GM23338 (cell line): Measurements from ENCODE around the gene SHANK2. TPM values are rescaled to one million over a fixed set of nuclear protein-coding genes. Genes with fewer than 3 reads are reported as not detected.

Experiments
- ATAC-seq: fragments of 200-7000 bp; cut with Tn5 transposase; 3 replicates; pipeline ENCODE4 v1.9.1; 2020
- DNase-seq: peaks from one replicate; pipeline ENCODE4 v3.0.0-alpha.2; 2015; ENCODE audit warnings: low spot score
- H2AFZ ChIP-seq: fragments of 200-600 bp; sonication (generic); 2 replicates; pipeline ENCODE4 v1.8.0; 2016; ENCODE audit warnings: antibody characterized with exemption, mild to moderate bottlenecking, moderate library complexity
- H3F3A ChIP-seq: fragments of 200-600 bp; sonication (generic); replicated peaks from 2 replicates; pipeline ENCODE4 v1.8.0; 2017; ENCODE audit warnings: antibody characterized with exemption, mixed run types, low read depth
- H3K27ac ChIP-seq: fragments of 200-600 bp; sonication (generic); 2 replicates; pipeline ENCODE4 v1.6.1; 2016; ENCODE audit warnings: low read depth
- H3K27me3 ChIP-seq: fragments of 200-600 bp; sonication (generic); 2 replicates; pipeline ENCODE4 v1.8.0; 2016; ENCODE audit warnings: mild to moderate bottlenecking, mixed run types, moderate library complexity; ENCODE audit not compliant: insufficient read depth
- H3K36me3 ChIP-seq: fragments of 200-600 bp; sonication (generic); 2 replicates; pipeline ENCODE4 v1.8.0; 2016; ENCODE audit warnings: mild to moderate bottlenecking; ENCODE audit not compliant: insufficient read depth
- H3K4me1 ChIP-seq: fragments of 200-600 bp; sonication (generic); 2 replicates; pipeline ENCODE4 v1.8.0; 2016; ENCODE audit warnings: mild to moderate bottlenecking, moderate library complexity; ENCODE audit not compliant: insufficient read depth
- H3K4me2 ChIP-seq: fragments of 200-600 bp; sonication (generic); 2 replicates; pipeline ENCODE4 v1.7.1; 2017; ENCODE audit warnings: mixed run types
- H3K4me3 ChIP-seq: fragments of 200-600 bp; sonication (generic); 2 replicates; pipeline ENCODE4 v1.6.1; 2016; ENCODE audit warnings: mixed run types
- H3K79me2 ChIP-seq: fragments of 200-600 bp; sonication (generic); replicated peaks from 2 replicates; pipeline ENCODE4 v1.8.0; 2017; ENCODE audit warnings: mild to moderate bottlenecking; ENCODE audit not compliant: insufficient read depth
- H3K9me2 ChIP-seq: fragments of 200-600 bp; sonication (generic); 2 replicates; pipeline ENCODE4 v1.8.0; 2017; ENCODE audit not compliant: insufficient read depth
- H4K20me1 ChIP-seq: fragments of 200-600 bp; sonication (generic); replicated peaks from 2 replicates; pipeline ENCODE4 v1.8.0; 2017; ENCODE audit warnings: mild to moderate bottlenecking; ENCODE audit not compliant: insufficient read depth
- H3K27ac Mint-ChIP-seq: 2 replicates; pipeline ENCODE4 v1.8.0; 2020; ENCODE audit warnings: inconsistent platforms, mild to moderate bottlenecking, moderate library complexity, mixed read lengths
- H3K27me3 Mint-ChIP-seq: 3 replicates; pipeline ENCODE4 v1.8.0; 2022; ENCODE audit warnings: low read depth, mild to moderate bottlenecking, moderate library complexity, mixed read lengths, inconsistent platforms; ENCODE audit not compliant: insufficient read depth, poor library complexity
- H3K36me3 Mint-ChIP-seq: 3 replicates; pipeline ENCODE4 v1.8.0; 2021; ENCODE audit warnings: low read depth, mild to moderate bottlenecking, inconsistent platforms, moderate library complexity, mixed read lengths
- H3K4me1 Mint-ChIP-seq: 3 replicates; pipeline ENCODE4 v1.8.0; 2020; ENCODE audit warnings: mild to moderate bottlenecking, inconsistent platforms, mixed read lengths
- H3K4me3 Mint-ChIP-seq: 3 replicates; pipeline ENCODE4 v1.8.0; 2021; ENCODE audit warnings: moderate library complexity, mild to moderate bottlenecking, inconsistent platforms, mixed read lengths
- H3K9me3 Mint-ChIP-seq: 3 replicates; pipeline ENCODE4 v1.8.0; 2020; ENCODE audit warnings: moderate library complexity, mild to moderate bottlenecking, inconsistent platforms, mixed read lengths
- CREB1 ChIP-seq: fragments of 250-450 bp; sonication (Bioruptor Pico); IDR thresholded peaks from 2 replicates; pipeline ENCODE4 v1.5.0; 2020; ENCODE audit warnings: low read depth, mild to moderate bottlenecking, moderate library complexity
- EZH2 ChIP-seq: fragments of 200-600 bp; sonication (generic); IDR thresholded peaks from one replicate; pipeline ENCODE4 v1.8.0; 2017; ENCODE audit warnings: antibody characterized with exemption, mild to moderate bottlenecking, low read depth; ENCODE audit not compliant: unreplicated experiment
- EZH2phosphoT487 ChIP-seq: fragments of 200-600 bp; sonication (generic); IDR thresholded peaks from one replicate; pipeline ENCODE4 v1.8.1; 2018; ENCODE audit warnings: antibody characterized with exemption; ENCODE audit not compliant: unreplicated experiment
- JUNB ChIP-seq: IDR thresholded peaks from one replicate; pipeline ENCODE4 v1.6.1; 2016; ENCODE audit warnings: antibody characterized with exemption; ENCODE audit not compliant: unreplicated experiment
- NANOG ChIP-seq: IDR thresholded peaks from 2 replicates; pipeline ENCODE4 v1.6.1; 2016; ENCODE audit warnings: antibody characterized with exemption, borderline replicate concordance
- POLR2AphosphoS5 ChIP-seq: IDR thresholded peaks from 2 replicates; pipeline ENCODE4 v1.6.1; 2016; ENCODE audit warnings: antibody characterized with exemption, low read depth
- STAT1 ChIP-seq: IDR thresholded peaks from one replicate; pipeline ENCODE4 v1.6.1; 2016; ENCODE audit warnings: antibody characterized with exemption; ENCODE audit not compliant: unreplicated experiment
- ZNF114 ChIP-seq: fragments of 250-450 bp; sonication (Bioruptor Pico); IDR thresholded peaks from 2 replicates; pipeline ENCODE4 v1.5.0; 2020; ENCODE audit warnings: mild to moderate bottlenecking, moderate library complexity
- ZNF331 ChIP-seq: fragments of 250-450 bp; sonication (Bioruptor Pico); IDR thresholded peaks from 2 replicates; pipeline ENCODE4 v1.5.0; 2020; ENCODE audit warnings: low read depth, mild to moderate bottlenecking, moderate library complexity
- polyA plus RNA-seq: library from polyadenylated mRNA; unstranded; fragments of >200 nt; fragmentation: Nextera tagmentation; extraction: Ambion mirVana; gene quantifications from 2 replicates; pipeline ENCODE4 v1.2.1, GENCODE V29; 2016
- total RNA-seq: library from RNA; depleted of rRNA; stranded (reverse); fragments of >200 nt; shearing (Covaris generic); gene quantifications from 2 replicates; pipeline ENCODE4 v1.2.3, GENCODE V29; 2014
- TF ChIP-seq, protein P1 (sequence below): IDR thresholded peaks from 2 replicates; pipeline ENCODE4 v1.6.1; 2016; ENCODE audit warnings: antibody characterized with exemption
- TF ChIP-seq, protein P2 (sequence below): IDR thresholded peaks from one replicate; pipeline ENCODE4 v1.6.1; 2018; ENCODE audit warnings: antibody characterized with exemption; ENCODE audit not compliant: unreplicated experiment
- TF ChIP-seq, protein P3 (sequence below), 2 experiments: fragments of 200-600 bp in 1 of 2; sonication (generic) in 1 of 2; conservative IDR thresholded peaks; 2 replicates each; pipeline versions ENCODE4 v1.5.1 to v1.6.1; 2016 to 2017; ENCODE audit warnings: antibody characterized with exemption in 2 of 2, low read depth in 2 of 2, mild to moderate bottlenecking in 2 of 2, moderate library complexity in 1 of 2
- TF ChIP-seq, protein P4 (sequence below): fragments of 250-450 bp; sonication (Bioruptor Pico); IDR thresholded peaks from 2 replicates; pipeline ENCODE4 v1.5.0; 2020; ENCODE audit warnings: mild to moderate bottlenecking, moderate library complexity

SHANK2 gene
- total and polyA plus RNA-seq, 2 experiments from 2014 or later: 22.0 to 81.4 TPM

DNA sequence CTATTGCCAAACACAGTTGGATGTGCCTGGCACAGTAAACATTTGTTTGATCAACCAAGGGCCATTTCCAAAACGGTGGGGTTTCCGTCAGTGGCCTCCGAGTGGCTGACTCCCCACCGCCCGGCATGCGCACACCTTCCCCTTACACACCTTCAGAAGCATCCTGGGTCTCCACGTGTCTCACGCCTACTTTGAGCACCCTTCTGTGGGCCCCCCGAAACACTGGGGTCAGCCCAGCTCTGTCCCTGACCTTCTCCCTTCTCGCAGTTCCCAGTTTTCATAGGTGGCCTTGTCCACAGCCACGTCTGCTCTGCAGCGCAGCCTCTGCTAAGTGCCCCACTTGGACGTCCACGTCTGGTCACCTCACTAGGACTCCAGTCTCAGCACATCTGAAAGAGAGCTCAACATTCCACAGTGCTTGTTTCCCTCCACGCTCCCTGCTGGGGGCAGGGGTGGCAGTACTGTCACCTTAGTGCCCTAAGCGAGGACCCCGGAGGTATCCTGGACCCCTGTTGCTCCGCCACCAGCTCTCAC lies 13.2 kb upstream of the SHANK2 start:
- H3K27me3 Mint-ChIP-seq: peaks cover 6% of the 10 kb centered on the region
- DNase-seq (no peak), ATAC-seq (no peak)
- Histone ChIP-seq H3K36me3 (no peaks in the 10 kb centered on the region), H4K20me1 (no peaks in the 10 kb centered on the region), H3F3A (0 out of 2 replicates have a peak, but pooled peaks cover 4% of the 10 kb centered on the region), H3K9me2 (no peaks in the 10 kb centered on the region), H3K79me2 (no peaks in the 10 kb centered on the region), H2AFZ (peak overlapping the region; percentile 98), H3K4me1 (no peaks in the 10 kb centered on the region), H3K4me3 (no peak overlapping the region), H3K4me2 (peak overlapping the region; percentile 62; the same call in 1 of the 2 replicates), H3K27ac (no peak overlapping the region), H3K27me3 (no peaks in the 10 kb centered on the region)
- no peak overlapping the region; the same call in 2 of the 3 replicates for H3K4me3 Mint-ChIP-seq
- peaks cover 12% of the 10 kb centered on the region for H3K4me1 Mint-ChIP-seq
- TF ChIP-seq, protein P1, sequence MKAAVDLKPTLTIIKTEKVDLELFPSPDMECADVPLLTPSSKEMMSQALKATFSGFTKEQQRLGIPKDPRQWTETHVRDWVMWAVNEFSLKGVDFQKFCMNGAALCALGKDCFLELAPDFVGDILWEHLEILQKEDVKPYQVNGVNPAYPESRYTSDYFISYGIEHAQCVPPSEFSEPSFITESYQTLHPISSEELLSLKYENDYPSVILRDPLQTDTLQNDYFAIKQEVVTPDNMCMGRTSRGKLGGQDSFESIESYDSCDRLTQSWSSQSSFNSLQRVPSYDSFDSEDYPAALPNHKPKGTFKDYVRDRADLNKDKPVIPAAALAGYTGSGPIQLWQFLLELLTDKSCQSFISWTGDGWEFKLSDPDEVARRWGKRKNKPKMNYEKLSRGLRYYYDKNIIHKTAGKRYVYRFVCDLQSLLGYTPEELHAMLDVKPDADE: no peak
- TF ChIP-seq, protein P2, sequence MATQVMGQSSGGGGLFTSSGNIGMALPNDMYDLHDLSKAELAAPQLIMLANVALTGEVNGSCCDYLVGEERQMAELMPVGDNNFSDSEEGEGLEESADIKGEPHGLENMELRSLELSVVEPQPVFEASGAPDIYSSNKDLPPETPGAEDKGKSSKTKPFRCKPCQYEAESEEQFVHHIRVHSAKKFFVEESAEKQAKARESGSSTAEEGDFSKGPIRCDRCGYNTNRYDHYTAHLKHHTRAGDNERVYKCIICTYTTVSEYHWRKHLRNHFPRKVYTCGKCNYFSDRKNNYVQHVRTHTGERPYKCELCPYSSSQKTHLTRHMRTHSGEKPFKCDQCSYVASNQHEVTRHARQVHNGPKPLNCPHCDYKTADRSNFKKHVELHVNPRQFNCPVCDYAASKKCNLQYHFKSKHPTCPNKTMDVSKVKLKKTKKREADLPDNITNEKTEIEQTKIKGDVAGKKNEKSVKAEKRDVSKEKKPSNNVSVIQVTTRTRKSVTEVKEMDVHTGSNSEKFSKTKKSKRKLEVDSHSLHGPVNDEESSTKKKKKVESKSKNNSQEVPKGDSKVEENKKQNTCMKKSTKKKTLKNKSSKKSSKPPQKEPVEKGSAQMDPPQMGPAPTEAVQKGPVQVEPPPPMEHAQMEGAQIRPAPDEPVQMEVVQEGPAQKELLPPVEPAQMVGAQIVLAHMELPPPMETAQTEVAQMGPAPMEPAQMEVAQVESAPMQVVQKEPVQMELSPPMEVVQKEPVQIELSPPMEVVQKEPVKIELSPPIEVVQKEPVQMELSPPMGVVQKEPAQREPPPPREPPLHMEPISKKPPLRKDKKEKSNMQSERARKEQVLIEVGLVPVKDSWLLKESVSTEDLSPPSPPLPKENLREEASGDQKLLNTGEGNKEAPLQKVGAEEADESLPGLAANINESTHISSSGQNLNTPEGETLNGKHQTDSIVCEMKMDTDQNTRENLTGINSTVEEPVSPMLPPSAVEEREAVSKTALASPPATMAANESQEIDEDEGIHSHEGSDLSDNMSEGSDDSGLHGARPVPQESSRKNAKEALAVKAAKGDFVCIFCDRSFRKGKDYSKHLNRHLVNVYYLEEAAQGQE: no peak
- TF ChIP-seq, protein P3, sequence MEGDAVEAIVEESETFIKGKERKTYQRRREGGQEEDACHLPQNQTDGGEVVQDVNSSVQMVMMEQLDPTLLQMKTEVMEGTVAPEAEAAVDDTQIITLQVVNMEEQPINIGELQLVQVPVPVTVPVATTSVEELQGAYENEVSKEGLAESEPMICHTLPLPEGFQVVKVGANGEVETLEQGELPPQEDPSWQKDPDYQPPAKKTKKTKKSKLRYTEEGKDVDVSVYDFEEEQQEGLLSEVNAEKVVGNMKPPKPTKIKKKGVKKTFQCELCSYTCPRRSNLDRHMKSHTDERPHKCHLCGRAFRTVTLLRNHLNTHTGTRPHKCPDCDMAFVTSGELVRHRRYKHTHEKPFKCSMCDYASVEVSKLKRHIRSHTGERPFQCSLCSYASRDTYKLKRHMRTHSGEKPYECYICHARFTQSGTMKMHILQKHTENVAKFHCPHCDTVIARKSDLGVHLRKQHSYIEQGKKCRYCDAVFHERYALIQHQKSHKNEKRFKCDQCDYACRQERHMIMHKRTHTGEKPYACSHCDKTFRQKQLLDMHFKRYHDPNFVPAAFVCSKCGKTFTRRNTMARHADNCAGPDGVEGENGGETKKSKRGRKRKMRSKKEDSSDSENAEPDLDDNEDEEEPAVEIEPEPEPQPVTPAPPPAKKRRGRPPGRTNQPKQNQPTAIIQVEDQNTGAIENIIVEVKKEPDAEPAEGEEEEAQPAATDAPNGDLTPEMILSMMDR (conservative IDR thresholded peaks at IDR 0.05; ENCODE audit: low read depth in 2 of 2): no peak
- TF ChIP-seq, protein P4, sequence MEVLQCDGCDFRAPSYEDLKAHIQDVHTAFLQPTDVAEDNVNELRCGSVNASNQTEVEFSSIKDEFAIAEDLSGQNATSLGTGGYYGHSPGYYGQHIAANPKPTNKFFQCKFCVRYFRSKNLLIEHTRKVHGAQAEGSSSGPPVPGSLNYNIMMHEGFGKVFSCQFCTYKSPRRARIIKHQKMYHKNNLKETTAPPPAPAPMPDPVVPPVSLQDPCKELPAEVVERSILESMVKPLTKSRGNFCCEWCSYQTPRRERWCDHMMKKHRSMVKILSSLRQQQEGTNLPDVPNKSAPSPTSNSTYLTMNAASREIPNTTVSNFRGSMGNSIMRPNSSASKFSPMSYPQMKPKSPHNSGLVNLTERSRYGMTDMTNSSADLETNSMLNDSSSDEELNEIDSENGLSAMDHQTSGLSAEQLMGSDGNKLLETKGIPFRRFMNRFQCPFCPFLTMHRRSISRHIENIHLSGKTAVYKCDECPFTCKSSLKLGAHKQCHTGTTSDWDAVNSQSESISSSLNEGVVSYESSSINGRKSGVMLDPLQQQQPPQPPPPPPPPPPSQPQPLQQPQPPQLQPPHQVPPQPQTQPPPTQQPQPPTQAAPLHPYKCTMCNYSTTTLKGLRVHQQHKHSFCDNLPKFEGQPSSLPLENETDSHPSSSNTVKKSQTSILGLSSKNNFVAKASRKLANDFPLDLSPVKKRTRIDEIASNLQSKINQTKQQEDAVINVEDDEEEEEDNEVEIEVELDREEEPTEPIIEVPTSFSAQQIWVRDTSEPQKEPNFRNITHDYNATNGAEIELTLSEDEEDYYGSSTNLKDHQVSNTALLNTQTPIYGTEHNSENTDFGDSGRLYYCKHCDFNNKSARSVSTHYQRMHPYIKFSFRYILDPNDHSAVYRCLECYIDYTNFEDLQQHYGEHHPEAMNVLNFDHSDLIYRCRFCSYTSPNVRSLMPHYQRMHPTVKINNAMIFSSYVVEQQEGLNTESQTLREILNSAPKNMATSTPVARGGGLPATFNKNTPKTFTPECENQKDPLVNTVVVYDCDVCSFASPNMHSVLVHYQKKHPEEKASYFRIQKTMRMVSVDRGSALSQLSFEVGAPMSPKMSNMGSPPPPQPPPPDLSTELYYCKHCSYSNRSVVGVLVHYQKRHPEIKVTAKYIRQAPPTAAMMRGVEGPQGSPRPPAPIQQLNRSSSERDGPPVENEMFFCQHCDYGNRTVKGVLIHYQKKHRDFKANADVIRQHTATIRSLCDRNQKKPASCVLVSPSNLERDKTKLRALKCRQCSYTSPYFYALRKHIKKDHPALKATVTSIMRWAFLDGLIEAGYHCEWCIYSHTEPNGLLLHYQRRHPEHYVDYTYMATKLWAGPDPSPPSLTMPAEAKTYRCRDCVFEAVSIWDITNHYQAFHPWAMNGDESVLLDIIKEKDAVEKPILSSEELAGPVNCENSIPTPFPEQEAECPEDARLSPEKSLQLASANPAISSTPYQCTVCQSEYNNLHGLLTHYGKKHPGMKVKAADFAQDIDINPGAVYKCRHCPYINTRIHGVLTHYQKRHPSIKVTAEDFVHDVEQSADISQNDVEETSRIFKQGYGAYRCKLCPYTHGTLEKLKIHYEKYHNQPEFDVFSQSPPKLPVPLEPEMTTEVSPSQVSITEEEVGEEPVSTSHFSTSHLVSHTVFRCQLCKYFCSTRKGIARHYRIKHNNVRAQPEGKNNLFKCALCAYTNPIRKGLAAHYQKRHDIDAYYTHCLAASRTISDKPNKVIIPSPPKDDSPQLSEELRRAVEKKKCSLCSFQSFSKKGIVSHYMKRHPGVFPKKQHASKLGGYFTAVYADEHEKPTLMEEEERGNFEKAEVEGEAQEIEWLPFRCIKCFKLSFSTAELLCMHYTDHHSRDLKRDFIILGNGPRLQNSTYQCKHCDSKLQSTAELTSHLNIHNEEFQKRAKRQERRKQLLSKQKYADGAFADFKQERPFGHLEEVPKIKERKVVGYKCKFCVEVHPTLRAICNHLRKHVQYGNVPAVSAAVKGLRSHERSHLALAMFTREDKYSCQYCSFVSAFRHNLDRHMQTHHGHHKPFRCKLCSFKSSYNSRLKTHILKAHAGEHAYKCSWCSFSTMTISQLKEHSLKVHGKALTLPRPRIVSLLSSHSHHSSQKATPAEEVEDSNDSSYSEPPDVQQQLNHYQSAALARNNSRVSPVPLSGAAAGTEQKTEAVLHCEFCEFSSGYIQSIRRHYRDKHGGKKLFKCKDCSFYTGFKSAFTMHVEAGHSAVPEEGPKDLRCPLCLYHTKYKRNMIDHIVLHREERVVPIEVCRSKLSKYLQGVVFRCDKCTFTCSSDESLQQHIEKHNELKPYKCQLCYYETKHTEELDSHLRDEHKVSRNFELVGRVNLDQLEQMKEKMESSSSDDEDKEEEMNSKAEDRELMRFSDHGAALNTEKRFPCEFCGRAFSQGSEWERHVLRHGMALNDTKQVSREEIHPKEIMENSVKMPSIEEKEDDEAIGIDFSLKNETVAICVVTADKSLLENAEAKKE: no peak
- TF ChIP-seq POLR2AphosphoS5: no peak
- no peak for TF ChIP-seq ZNF114
- no peak for TF ChIP-seq ZNF331 (CRISPR knock-in tag)
- no peak for TF ChIP-seq STAT1
- no peak for TF ChIP-seq EZH2
- no peak for TF ChIP-seq CREB1 (CRISPR knock-in tag)
- TF ChIP-seq JUNB: no peak
- TF ChIP-seq NANOG: no peak
- TF ChIP-seq EZH2phosphoT487: no peak
- no peak overlapping the region for H3K27ac Mint-ChIP-seq
- H3K36me3 Mint-ChIP-seq: no peaks in the 10 kb centered on the region; the same call in 2 of the 3 replicates
- no peaks in the 10 kb centered on the region for H3K9me3 Mint-ChIP-seq
